HG03378 (cell line): ENCODE results near the gene OVCA2.

ENCODE experiments used
- ATAC-seq: cut with Tn5 transposase; IDR thresholded peaks from one replicate; pipeline ENCODE4 v1.9.1; 2021; ENCODE audit warnings: mild to moderate bottlenecking, moderate library complexity; ENCODE audit not compliant: unreplicated experiment

Gene OVCA2

DNA sequence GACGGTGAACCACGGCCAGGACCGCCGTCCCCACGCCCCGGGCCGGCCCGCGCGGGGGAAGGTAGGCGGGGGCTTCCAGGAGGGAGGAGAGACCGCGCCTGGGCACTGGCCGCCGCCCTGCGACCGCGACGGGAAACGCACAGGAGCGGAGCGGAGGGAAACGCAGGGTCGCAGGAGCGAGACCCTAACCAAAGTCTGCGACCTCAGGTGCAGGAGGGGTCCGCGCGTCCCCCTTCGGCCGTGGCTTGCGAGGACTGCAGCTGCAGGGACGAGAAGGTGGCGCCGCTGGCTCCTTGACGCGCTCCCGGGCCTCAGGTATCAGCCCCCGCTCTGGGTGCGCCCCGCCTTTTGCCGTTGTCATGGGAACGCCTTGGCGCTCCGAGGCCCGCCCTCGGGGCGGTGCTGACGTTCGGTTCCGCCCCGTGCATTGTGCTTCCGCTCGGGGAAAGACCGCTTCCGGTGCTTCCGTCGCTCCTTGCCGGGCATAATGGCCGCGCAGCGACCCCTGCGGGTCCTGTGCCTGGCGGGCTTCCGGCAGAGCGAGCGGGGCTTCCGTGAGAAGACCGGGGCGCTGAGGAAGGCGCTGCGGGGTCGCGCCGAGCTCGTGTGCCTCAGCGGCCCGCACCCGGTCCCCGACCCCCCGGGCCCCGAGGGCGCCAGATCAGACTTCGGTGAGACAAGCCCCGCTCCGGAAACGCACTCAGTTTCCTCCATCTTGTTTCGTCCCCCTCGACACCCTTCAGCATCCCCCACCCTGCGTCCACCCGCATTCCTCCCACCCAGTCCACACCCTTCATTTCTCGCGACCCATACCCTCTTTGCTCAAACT lies at the start of gene OVCA2:
TSS of gene OVCA2 (plus strand) at position 462 of the 829 bp plus-strand sequence. CDS start at position 488, 26 bp downstream.
- ATAC-seq = peak; percentile 83

DNA sequence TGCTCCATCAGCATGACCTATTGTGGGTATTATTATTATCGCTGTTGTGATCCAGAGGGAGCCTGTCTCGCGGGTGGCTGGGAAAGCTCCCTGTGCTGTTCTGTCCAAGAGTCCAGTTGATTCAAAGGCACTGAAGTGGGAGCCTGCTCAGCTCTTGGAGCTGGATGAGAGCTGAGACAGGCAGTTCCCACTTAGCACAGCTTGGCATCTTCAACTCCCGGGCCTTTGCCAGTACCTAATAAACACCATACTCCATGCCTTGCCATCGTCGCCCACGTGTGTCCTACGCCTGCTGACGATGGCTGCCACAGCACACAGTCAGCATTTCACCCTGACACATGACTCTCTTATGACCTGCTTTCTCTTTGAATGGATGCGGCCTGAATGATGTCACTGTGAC lies 49.3 kb upstream of the OVCA2 start:
- ATAC-seq = no peak

- no peak for ATAC-seq
Measured at GRCh38 chr17:1994707-1995106, 47.1 kb upstream of the OVCA2 start.

DNA sequence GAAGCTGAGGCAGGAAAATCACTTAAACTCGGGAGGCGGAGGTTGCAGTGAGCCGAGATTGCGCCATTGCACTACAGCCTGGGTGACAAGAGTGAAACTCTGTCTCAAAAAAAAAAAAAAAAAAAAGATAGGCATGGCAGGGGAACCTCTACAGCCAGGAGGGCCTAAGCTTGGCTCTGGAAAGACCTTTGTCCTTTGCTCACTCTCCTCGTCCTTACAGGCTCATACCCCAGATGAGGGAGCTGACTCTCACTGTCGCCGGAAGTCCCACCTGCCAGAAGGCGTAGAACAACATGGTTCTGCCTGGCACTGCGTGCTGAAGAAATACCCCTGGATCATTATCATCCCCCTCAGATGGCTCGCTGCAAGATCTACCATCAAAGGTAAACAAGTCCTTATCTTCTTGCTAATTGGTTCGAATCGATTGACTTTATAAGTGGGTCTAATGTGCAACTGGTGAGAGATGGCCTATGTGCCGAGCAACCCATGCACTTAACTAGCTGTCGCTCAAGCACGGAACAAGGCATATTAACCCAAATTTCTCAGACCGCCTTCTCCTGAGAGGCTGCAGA lies 46.4 kb upstream of the OVCA2 start:
- ATAC-seq = no peak

- no peak for ATAC-seq
Measured at GRCh38 chr17:1995907-1996799, 45.7 kb upstream of the OVCA2 start.

DNA sequence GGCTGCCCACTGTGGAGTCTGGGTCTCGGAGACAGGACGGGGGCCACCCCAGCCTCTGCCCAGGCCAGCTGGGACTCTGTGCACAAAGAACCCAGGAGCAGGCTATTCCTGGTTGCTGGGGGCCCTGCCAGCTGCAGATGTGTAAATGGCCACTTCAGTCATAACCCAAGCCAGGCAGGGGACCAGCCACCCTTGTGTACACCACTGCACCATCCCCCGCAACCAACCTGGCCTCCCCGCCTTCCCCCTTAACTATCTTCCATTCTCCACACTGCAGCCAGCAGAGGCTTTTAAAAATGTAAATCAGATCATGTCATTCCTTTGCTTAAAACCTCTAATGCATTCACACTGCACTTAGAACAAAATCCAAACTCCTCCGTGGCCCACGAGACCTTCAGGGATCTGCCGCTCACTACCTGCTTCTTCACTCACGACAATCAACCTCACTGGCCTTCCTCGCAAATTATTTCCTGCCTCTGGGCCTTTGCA lies 45.0 kb upstream of the OVCA2 start:
- no peak for ATAC-seq

- no peak for ATAC-seq
Measured at GRCh38 chr17:1997289-1997926, 44.4 kb upstream of the OVCA2 start.

- ATAC-seq = no peak
Measured at GRCh38 chr17:1997927-1998742, 43.7 kb upstream of the OVCA2 start.

DNA sequence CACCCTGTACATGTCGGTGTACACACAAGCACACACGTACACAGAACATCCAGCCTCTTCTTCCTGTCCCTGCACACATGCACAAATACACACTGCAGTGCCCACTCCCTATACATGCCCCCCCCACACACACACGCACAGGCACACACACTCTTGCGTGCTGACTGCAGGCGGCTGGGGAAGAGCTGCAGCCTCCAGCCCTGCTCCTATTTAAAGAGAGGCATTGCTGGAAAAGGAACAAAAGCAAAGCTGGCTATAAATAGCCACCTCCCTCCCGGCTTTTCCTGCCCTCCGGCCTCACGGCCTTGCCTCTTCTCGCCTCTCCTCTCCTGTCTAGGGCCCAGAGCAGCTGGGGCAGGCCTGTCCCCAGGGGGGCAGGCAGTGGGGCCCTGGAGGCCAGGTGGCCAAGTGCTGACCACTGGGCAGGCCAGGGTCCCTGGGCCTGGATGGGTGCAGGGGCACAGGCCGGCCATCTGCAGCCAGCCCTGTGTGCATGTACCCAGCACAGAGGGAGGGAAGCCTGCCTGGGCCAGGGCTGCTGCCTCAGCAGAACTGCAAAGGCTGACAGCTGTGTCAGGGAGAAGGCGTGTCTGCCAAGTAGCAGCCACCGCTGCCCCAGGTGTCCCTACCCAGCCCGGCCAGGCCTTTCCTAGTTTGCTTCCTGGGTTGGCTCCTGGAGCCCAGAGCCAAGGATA lies 42.1 kb upstream of the OVCA2 start:
- ATAC-seq = no peak

DNA sequence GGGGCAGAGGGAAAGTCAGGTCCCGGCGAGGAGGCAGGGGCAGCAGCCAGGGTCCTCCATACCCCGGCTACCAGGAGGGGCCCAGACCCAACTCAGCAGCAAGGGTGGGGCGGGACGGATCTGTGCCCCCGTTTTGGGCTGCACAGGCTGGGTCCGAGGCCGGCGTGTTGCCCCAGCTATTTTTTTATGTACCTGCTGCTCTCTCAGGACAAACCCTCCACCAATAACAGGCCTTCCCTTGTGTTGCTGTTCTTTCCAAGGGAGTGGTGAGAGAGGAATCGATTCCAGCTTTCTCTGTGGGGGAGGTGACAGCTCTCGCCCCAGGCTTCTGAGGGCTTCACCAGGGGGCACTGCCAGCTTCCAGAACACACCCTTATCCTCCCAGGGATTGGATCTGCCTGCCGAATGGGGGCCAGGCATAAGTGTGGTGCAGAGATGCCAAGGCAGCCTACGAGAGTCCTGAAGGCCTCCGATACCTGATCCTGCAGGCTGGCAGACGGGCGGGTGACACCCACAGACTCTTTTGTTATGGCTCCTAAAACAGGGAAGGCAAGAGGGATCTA lies 39.0 kb upstream of the OVCA2 start:
- ATAC-seq = no peak

GRCh38 chr17:2003525-2003924 lies 38.3 kb upstream of the OVCA2 start:
- ATAC-seq = no peak

DNA sequence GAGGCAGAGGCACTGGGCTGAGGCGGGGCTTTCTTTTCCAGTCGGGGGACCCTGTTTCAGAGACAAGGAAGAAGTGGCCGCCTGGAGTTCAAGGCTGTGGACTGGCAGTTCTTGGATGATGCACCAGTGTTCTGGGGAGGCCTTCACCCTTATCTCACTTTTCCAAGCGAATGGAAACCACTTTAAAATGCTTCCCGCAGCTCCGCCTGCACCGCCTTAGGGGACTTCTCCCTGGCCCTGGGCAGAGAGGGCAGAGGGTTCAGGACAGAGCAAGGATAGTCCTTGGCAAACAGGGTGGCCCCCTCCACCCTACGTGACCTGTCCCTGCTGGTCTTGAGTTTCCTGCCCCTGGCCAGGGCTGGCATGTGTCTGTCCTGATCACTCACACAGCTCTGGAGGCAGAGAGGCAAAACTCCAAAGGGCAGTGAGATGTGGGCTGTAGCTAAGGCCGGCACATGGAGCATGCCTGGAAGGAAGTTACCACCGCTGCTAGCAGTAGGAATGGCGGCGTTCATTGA lies 37.3 kb upstream of the OVCA2 start:
- no peak for ATAC-seq

GRCh38 chr17:2008332-2009126 lies 33.3 kb upstream of the OVCA2 start:
- no peak for ATAC-seq

DNA sequence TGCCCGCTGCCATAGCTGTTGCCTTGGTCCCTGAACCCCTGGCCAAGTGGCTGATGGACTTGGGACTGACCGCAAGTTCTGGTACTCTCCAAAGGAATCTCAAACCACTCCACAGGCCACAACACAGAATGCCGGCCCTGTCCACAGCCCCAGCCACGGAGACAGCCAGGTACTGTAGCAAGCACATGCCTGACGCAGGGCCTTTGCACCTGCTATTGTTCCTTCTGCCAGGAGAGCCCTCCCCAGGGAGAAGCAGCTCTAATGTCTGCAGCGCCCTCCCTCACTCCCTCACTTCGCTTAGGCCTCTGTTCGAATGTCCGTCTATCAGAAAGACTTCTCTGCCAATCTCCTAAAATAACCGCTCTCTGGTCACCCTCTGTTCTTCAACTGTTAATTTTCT lies 32.1 kb upstream of the OVCA2 start:
- ATAC-seq = no peak

DNA sequence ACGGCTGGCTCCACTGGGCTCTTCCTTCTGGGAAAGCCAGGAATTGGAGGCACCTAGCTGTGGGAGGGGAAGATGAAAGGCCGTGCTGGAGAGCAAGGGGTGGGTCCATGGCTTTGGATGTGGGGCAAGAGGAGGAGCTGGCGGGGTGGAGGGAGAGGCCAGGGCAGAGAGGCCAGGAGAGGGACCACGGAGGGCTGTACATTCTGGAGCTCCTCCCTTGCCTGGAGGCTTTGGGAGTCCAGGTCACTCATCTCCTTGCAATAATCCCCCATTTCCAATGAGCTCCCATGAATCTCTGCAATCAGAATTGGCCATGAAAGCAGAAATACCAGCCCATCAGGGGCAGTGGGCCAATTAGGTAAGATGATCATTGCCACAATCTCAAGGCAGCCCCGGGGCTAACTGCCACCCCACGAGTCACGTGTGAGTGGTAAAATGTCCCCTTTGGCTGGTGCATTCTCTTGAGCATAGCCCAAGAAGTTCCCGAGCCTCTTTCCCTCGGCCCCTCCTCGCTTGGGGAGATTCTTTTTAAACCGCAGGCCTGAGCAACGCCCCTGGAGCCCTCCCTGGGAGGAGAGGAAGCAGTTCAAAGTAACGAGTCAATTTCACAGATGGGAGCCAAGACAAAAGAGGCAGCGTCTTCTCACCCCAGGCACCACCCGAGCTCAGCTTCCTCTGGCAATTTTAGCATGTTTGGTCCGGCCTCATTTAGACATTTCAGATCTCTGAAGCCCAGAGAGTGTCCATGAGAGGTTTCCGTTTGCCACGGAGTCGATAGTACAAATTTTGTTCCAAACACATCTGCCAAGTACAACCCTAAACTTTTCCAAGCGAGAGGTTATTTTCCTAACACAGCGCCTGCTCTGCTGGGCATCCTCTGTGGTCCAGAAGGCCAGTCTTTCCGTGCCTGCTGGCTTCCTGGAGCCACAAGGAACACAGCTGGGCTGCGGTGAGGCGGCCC lies 30.1 kb upstream of the OVCA2 start:
- no peak for ATAC-seq

- no peak for ATAC-seq
Measured at GRCh38 chr17:2012499-2012898, 29.3 kb upstream of the OVCA2 start.
